Measurements from ENCODE around the gene BCAS4.
A peak's percentile ranks its signal among the peaks of the same experiment; 100 is the strongest.

Gene BCAS4

DNA sequence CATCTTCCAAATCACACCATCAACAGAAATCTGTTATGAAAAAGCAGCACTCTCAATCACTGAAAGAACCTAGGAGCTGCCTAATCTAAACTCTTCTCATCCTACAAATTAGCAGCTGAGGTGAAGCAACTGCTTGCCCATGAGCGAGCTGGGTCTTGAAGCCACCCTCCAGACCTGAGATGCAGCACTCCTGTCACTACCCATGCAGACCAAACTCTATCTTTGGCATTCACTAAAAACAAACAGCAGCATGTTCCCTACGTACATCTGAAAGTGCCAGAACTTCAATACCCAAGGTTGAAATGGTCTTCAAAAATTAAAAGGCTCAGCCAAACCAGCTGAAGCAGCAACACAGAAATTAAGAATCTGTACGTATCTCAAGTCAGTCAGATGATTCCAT lies 122.1 kb downstream of the BCAS4 start:
- no peak for DNase-seq

GRCh38 chr20:50918403-50918802 lies 123.5 kb downstream of the BCAS4 start:
- DNase-seq: peak; percentile 54

GRCh38 chr20:50919567-50919966 lies 124.7 kb downstream of the BCAS4 start:
- peak; percentile 61 for DNase-seq

GRCh38 chr20:50920997-50921396 lies 126.1 kb downstream of the BCAS4 start:
- no peak for DNase-seq

GRCh38 chr20:50921803-50922501 lies 127.1 kb downstream of the BCAS4 start:
- DNase-seq: no peak

GRCh38 chr20:50924261-50924920 lies 129.5 kb downstream of the BCAS4 start:
- no peak for DNase-seq

DNA sequence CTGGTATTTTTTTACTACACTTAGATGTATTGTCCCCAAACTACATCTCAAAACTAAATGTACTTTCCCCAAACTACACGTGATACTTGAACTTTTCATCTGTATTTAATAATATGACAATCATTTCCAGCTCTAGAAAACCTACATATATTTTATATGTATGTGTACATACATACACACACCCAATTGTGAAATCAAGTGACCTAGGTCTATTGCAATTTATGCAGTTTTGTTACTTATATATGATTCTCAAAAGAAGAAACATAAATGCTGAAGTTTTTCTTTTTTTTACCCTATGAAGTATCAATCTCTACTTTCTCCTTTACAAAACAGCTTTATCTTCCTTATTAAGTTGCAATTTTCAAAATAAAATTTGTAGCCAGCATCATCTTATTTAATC lies 131.7 kb downstream of the BCAS4 start:
- no peak for DNase-seq

Data from fibroblast of upper back skin (primary cell).